CD4-positive, alpha-beta T cell (primary cell): Measurements from ENCODE around the gene DDX11. TPM values are rescaled to one million over a fixed set of nuclear protein-coding genes. Genes with fewer than 3 reads are reported as not detected.

Experiments
- ATAC-seq: fragments of 200-7000 bp; cut with Tn5 transposase; one replicate; pipeline ENCODE4 v1.10.0; 2022; ENCODE audit warnings: mild to moderate bottlenecking; ENCODE audit not compliant: poor library complexity
- CTCF ChIA-PET: fragments of 350-600 bp; sonication (Branson Sonifier 250); formaldehyde crosslinking; loops from one replicate; lab custom pipeline; 2021; ENCODE audit warnings: antibody characterized with exemption, inconsistent platforms; lab: Charles Lee
- POLR2A ChIA-PET: fragments of 350-600 bp; sonication (Branson Sonifier 250); formaldehyde crosslinking; loops from one replicate; lab custom pipeline; 2021; ENCODE audit warnings: antibody characterized with exemption, inconsistent platforms; lab: Charles Lee
- DNase-seq, 14 experiments: peaks; one replicate each; pipeline ENCODE4 v3.0.0-alpha.2; 2013 to 2020; ENCODE audit warnings: mixed read lengths in 2 of 14
- H3K27ac ChIP-seq, 2 donors: one replicate each; pipeline versions ENCODE4 v1.5.1 to v1.7.0; 2013; ENCODE audit warnings: low read length in 2 of 2, low read depth in 1 of 2, mild to moderate bottlenecking in 1 of 2
- H3K27me3 ChIP-seq, 2 experiments: 1 replicate in 1 of 2; 2 replicates in 1 of 2; pipeline versions ENCODE4 v1.6.1 to v1.7.0; 2013; ENCODE audit warnings: low read length in 2 of 2, control low read depth in 1 of 2, mild to moderate bottlenecking in 1 of 2, moderate library complexity in 1 of 2; ENCODE audit not compliant: insufficient read depth in 2 of 2, control insufficient read depth in 1 of 2
- H3K36me3 ChIP-seq: one replicate; pipeline ENCODE4 v1.6.1; 2013; ENCODE audit warnings: low read length, control low read depth; ENCODE audit not compliant: insufficient read depth
- H3K4me1 ChIP-seq: one replicate; pipeline ENCODE4 v1.6.1; 2013; ENCODE audit warnings: low read length, control low read depth; ENCODE audit not compliant: insufficient read depth
- H3K4me3 ChIP-seq: one replicate; pipeline ENCODE4 v1.5.1; 2013; ENCODE audit warnings: mild to moderate bottlenecking, low read length, moderate library complexity
- H3K9me3 ChIP-seq, 2 experiments: 1 replicate in 1 of 2; 2 replicates in 1 of 2; pipeline versions ENCODE4 v1.6.1 to v1.7.0; 2013; ENCODE audit warnings: low read length in 2 of 2, mild to moderate bottlenecking in 2 of 2, control low read depth in 1 of 2, moderate library complexity in 1 of 2; ENCODE audit not compliant: control insufficient read depth in 1 of 2, insufficient read depth in 1 of 2
- H3K27ac Mint-ChIP-seq: one replicate; pipeline ENCODE4 v1.8.0; 2020; ENCODE audit warnings: mixed read lengths
- H3K27me3 Mint-ChIP-seq: one replicate; pipeline ENCODE4 v1.8.0; 2021; ENCODE audit warnings: mixed read lengths
- H3K36me3 Mint-ChIP-seq: one replicate; pipeline ENCODE4 v1.8.0; 2021; ENCODE audit warnings: low read depth, mixed read lengths
- H3K4me1 Mint-ChIP-seq: one replicate; pipeline ENCODE4 v1.8.0; 2021; ENCODE audit warnings: low read depth, mixed read lengths
- H3K4me3 Mint-ChIP-seq: one replicate; pipeline ENCODE4 v1.8.0; 2020; ENCODE audit warnings: mild to moderate bottlenecking, mixed read lengths
- H3K9me3 Mint-ChIP-seq: one replicate; pipeline ENCODE4 v1.8.0; 2020; ENCODE audit warnings: mixed read lengths
- intact Hi-C, 2 experiments: fragments of 100-400 bp; cut with DNase I in 1 of 2; cut with micrococcal nuclease in 1 of 2; formaldehyde crosslinking; loops; one replicate each; pipeline versions ENCODE4 v1.15.1 to v1.9.0; 2023 to 2025; cut with DNase I, micrococcal nuclease
- total RNA-seq, 174 experiments: library from RNA in 2 of 174; stranded (reverse) in 2 of 174; gene quantifications; one replicate each; pipeline ENCODE4 v1.2.3 and lab custom pipeline; 2021 to 2026
- TF ChIP-seq, protein P1 (sequence below): fragments of 200-600 bp; IDR thresholded peaks from one replicate; pipeline ENCODE4 v1.8.0; 2022; ENCODE audit warnings: antibody characterized with exemption, mild to moderate bottlenecking

Gene DDX11
- total RNA-seq, 2 experiments from 2014 or later = 61.9 to 63.8 TPM

- Histone ChIP-seq H3K27me3 (peaks cover 0 to 3% of the 10 kb centered on the region in 2 experiments), H3K36me3 (no peaks in the 10 kb centered on the region), H3K4me3 (no peak overlapping the region), H3K27ac (no peak overlapping the region), H3K9me3 (no peaks in the 10 kb centered on the region), H3K4me1 (no peaks in the 10 kb centered on the region)
- intact Hi-C loops = no loop called here
- Mint-ChIP-seq H3K4me3 (no peak overlapping the region), H3K36me3 (no peaks in the 10 kb centered on the region), H3K27me3 (peaks cover 26% of the 10 kb centered on the region), H3K9me3 (no peaks in the 10 kb centered on the region), H3K4me1 (no peaks in the 10 kb centered on the region), H3K27ac (no peak overlapping the region)
- DNase-seq = no peak
- TF ChIP-seq, protein P1, sequence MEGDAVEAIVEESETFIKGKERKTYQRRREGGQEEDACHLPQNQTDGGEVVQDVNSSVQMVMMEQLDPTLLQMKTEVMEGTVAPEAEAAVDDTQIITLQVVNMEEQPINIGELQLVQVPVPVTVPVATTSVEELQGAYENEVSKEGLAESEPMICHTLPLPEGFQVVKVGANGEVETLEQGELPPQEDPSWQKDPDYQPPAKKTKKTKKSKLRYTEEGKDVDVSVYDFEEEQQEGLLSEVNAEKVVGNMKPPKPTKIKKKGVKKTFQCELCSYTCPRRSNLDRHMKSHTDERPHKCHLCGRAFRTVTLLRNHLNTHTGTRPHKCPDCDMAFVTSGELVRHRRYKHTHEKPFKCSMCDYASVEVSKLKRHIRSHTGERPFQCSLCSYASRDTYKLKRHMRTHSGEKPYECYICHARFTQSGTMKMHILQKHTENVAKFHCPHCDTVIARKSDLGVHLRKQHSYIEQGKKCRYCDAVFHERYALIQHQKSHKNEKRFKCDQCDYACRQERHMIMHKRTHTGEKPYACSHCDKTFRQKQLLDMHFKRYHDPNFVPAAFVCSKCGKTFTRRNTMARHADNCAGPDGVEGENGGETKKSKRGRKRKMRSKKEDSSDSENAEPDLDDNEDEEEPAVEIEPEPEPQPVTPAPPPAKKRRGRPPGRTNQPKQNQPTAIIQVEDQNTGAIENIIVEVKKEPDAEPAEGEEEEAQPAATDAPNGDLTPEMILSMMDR = no peak
- no peak for ATAC-seq
- ChIA-PET CTCF (no interaction called here), POLR2A (no interaction called here)
These were observed 37.5 kb upstream of the DDX11 start for GRCh38 chr12:31035967-31036665.

DNA sequence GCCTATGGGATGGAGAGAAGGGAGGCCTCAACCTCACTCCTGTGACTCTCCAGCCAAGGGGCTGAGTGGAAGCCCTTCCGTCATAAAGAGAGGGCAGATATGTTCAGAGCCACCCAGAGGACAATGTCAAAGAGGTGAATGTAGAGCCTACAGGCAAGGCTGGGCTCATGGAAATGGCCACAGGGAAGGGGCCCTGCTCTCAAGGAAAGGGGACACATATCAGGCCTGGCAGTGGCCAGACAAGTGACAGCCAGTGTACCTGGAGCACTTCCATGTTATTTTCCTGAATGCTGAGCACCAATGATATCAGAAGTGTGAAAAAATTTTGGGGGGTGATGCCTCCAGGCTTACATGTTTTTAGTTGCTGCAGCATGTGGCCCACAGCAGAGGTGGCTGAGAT, 36.6 kb upstream of the DDX11 start:
- Histone ChIP-seq H3K4me3 (no peak overlapping the region), H3K9me3 (no peaks in the 10 kb centered on the region), H3K4me1 (no peaks in the 10 kb centered on the region), H3K27me3 (peaks cover 0 to 3% of the 10 kb centered on the region in 2 experiments), H3K36me3 (no peaks in the 10 kb centered on the region), H3K27ac (no peak overlapping the region)
- Mint-ChIP-seq H3K4me1 (no peaks in the 10 kb centered on the region), H3K4me3 (no peak overlapping the region), H3K9me3 (no peaks in the 10 kb centered on the region), H3K27ac (no peak overlapping the region), H3K36me3 (no peaks in the 10 kb centered on the region), H3K27me3 (peaks cover 26% of the 10 kb centered on the region)
- ATAC-seq (no peak), DNase-seq (no peak)
- intact Hi-C loops = no loop called here
- CTCF ChIA-PET = no interaction called here
- POLR2A ChIA-PET = no interaction called here
- TF ChIP-seq, protein P1 = no peak

DNA sequence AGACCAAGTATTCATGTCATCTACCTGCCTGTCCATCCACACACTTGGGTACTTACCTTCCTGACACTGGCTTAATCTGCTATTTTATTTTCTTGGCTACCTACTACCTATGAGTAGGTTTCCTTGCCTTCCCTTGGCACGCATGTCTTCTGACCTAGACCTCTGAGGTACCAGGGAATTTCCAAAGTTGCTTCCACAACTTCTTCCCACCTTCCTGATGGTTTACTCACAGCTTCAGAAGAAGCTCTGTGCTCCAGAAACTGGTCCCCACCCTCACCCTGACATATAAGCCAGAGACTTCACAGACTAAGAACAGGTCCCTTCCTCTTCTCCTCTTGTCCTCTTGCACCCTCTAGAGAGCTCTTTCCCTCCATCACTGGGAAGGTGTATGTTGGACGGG, 35.7 kb upstream of the DDX11 start:
- TF ChIP-seq, protein P1 = no peak
- ChIA-PET POLR2A (no interaction called here), CTCF (no interaction called here)
- no peaks in the 10 kb centered on the region for H3K36me3 Mint-ChIP-seq
- ATAC-seq (no peak), DNase-seq (no peak)
- intact Hi-C loops = no loop called here
- H3K9me3 ChIP-seq = no peaks in the 10 kb centered on the region
- H3K4me1 Mint-ChIP-seq = no peaks in the 10 kb centered on the region
- H3K27me3 ChIP-seq = peaks cover 0 to 3% of the 10 kb centered on the region in 2 experiments
- no peak overlapping the region for H3K4me3 Mint-ChIP-seq
- H3K27ac Mint-ChIP-seq = no peak overlapping the region
- no peak overlapping the region for H3K4me3 ChIP-seq
- no peak overlapping the region for H3K27ac ChIP-seq
- H3K27me3 Mint-ChIP-seq = peaks cover 21% of the 10 kb centered on the region
- no peaks in the 10 kb centered on the region for H3K9me3 Mint-ChIP-seq
- no peaks in the 10 kb centered on the region for H3K36me3 ChIP-seq
- no peaks in the 10 kb centered on the region for H3K4me1 ChIP-seq
